Psoas muscle (tissue), 8 donors: ENCODE measurements around the gene ERFL. TPM values are rescaled to one million over a fixed set of nuclear protein-coding genes. Genes with fewer than 3 reads are reported as not detected.
"Not testable (repeated sequence)": the region's sequence is repeated elsewhere in the genome, so short reads cannot be mapped to it uniquely, and the experiment has no call there.

Source experiments
- ATAC-seq, 4 donors: fragments of 200-7000 bp; cut with Tn5 transposase; one replicate each; pipeline ENCODE4 v1.9.1; 2020; ENCODE audit warnings: moderate library complexity in 3 of 4, mild to moderate bottlenecking in 2 of 4
- DNase-seq, 2 donors: peaks; one replicate each; pipeline ENCODE4 v3.0.0-alpha.2; 2020
- H3K27ac ChIP-seq: fragments of 200-600 bp; one replicate; pipeline ENCODE4 v1.8.0; 2022
- H3K27me3 ChIP-seq, 3 donors: fragments of 200-600 bp in 1 of 3; one replicate each; pipeline versions ENCODE4 v1.6.1 to v1.8.0; 2013 to 2022; ENCODE audit warnings: low read length in 2 of 3, mild to moderate bottlenecking in 2 of 3, moderate library complexity in 1 of 3; ENCODE audit not compliant: insufficient read depth in 3 of 3
- H3K36me3 ChIP-seq, 2 donors: fragments of 200-600 bp in 1 of 2; one replicate each; pipeline versions ENCODE4 v1.6.1 to v1.8.0; 2013 to 2022; ENCODE audit warnings: low read depth in 1 of 2, mild to moderate bottlenecking in 1 of 2, moderate library complexity in 1 of 2; ENCODE audit not compliant: insufficient read depth in 1 of 2
- H3K4me1 ChIP-seq: fragments of 200-600 bp; one replicate; pipeline ENCODE4 v1.8.0; 2022
- H3K4me3 ChIP-seq: fragments of 200-600 bp; one replicate; pipeline ENCODE4 v1.8.0; 2022; ENCODE audit warnings: mild to moderate bottlenecking
- H3K9me3 ChIP-seq: fragments of 200-600 bp; one replicate; pipeline ENCODE4 v1.8.0; 2022
- WGBS, 3 donors: extraction: QIAGEN DNeasy Blood & Tissue Kit; methylation state at CpG; one replicate each; pipeline versions ENCODE4 v1.1.6 to v1.1.7; 2013; 5-methylcytosine and 5-hydroxymethylcytosine counted together
- intact Hi-C, 2 donors: fragments of 100-400 bp; cut with DNase I; formaldehyde crosslinking; loops; one replicate each; pipeline versions ENCODE4 v1.11.0 to v1.14.2; 2022
- polyA plus RNA-seq, 3 donors: library from polyadenylated mRNA; stranded (reverse); fragments of 200-250 nt; gene quantifications; one replicate each; pipeline ENCODE4 v1.2.3, GENCODE V29; 2013
- total RNA-seq, 4 donors: library from RNA; stranded (reverse); fragmentation: NEBNext Ultra II Directional in 2 of 4; extraction: Animal tissue kit (Norgen Biotek cat#: 25700) in 2 of 4; gene quantifications; one replicate each; pipeline versions ENCODE4 v1.2.1 to v1.2.4, GENCODE V29; 2021 to 2023
- TF ChIP-seq, protein P1 (sequence below): fragments of 200-600 bp; IDR thresholded peaks from one replicate; pipeline ENCODE4 v1.8.0; 2022; ENCODE audit warnings: antibody characterized with exemption
- donor health status: healthy with polysubstance abuse.
- donor health status: DM: no; HTN: no; CAD: no; lungs with moderate emphysema.
- donor health status: Bipolar disorder and iron deficiency.
- donor health status: healthy.
- donor health status: DM: yes; HTN: yes; CAD: no.
- donor health status: DM: no; HTN: no; CAD: no.
- donor health status: DM: no; HTN: no; CAD: no.
- donor health status: DM: yes; HTN: yes; CAD: no.

The ERFL gene
- total and polyA plus RNA-seq, 7 donors, result 0.03 TPM; not detected in 6

DNA sequence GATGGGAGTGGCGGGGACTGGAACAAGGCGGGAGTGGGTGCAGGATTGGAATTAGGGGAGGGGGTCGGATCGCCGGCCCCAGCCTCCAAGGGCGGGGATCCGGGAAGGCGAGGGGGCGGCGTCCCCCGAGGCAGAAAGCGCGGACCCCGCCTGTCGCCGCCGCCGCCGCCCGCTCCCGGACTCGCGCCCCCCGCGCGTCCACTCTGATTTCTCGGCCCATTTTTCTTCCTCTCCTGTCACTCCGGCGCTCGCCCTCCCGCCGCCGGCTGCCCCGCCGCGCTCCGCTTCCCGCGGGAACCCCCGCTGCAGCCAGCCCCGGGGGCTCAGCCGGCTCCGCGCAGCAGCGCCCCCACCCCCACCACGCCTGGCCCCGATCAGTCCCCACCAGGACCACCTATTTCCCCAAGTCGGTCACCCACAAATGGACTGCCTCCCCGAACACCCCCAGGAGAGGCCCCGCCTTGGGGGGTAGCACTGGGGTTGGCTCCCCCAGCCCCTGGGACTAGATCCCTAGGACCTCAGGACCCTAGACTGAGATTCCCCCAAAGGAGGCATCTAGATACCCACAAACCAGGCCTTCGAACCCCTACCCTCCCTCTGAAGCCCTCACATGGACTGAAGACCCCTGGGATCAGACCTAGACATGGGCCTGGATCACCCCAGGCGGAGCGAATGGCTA lies 12.6 kb upstream of the ERFL start:
- no peak for ATAC-seq
- DNase-seq, result no peak
- H3K9me3 ChIP-seq, result no peaks in the 10 kb centered on the region
- peaks cover 3% of the 10 kb centered on the region for H3K4me1 ChIP-seq
- peak overlapping the region; percentile 52 for H3K4me3 ChIP-seq
- no peaks in the 10 kb centered on the region for H3K36me3 ChIP-seq
- TF ChIP-seq, protein P1, sequence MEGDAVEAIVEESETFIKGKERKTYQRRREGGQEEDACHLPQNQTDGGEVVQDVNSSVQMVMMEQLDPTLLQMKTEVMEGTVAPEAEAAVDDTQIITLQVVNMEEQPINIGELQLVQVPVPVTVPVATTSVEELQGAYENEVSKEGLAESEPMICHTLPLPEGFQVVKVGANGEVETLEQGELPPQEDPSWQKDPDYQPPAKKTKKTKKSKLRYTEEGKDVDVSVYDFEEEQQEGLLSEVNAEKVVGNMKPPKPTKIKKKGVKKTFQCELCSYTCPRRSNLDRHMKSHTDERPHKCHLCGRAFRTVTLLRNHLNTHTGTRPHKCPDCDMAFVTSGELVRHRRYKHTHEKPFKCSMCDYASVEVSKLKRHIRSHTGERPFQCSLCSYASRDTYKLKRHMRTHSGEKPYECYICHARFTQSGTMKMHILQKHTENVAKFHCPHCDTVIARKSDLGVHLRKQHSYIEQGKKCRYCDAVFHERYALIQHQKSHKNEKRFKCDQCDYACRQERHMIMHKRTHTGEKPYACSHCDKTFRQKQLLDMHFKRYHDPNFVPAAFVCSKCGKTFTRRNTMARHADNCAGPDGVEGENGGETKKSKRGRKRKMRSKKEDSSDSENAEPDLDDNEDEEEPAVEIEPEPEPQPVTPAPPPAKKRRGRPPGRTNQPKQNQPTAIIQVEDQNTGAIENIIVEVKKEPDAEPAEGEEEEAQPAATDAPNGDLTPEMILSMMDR, result no peak
- H3K27ac ChIP-seq, result no peak overlapping the region
- intact Hi-C loops, result no loop called here
- 8 to 16% (median 12%) methylated on average over 24 to 53 of the region's 53 CpGs for WGBS, 3 donors
- H3K27me3 ChIP-seq, result peaks cover 3 to 50% (median 26%) of the 10 kb centered on the region in 3 donors

DNA sequence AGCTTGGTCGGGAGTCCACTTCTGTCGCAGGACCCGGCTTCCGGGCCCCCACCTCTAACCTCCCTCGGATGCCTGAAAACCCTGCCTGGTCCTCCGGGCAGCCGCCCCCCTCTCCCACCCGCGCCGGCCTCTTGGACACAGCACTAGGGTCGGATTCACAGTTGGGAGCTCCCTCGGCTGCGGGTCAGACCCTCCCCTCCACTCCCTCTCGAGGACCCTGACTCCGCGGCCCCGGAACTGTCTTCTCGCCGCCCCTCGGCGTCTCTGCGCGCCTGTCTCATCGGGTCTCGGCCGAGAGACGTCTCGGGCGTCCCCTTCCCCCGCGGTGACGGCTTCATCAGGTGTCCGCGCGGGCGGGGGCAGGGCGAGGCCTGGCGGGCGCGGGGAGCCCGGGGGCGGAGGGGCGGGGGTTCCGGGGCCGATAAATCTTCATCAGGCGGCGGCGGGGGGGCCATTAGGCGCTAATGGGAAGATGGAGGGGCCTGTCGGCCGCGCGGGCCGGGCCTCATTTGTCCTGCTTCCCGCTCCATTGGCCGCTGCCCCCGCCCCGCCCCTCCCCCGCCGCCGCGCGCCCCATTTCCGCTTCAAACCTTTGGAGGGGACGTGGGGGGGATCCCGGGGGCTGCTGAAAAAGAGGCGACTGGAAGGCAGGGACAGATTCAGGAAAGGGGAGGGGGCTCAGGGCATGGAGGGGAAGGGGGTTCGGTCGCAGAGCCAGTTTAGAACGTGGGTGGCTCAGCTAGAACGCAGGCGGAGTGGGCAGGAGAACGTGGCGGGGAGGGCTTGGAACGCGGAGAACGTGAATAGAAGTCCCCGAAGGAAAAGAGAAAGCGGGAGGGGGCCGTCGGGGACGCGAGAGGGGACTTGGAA lies 11.8 kb upstream of the ERFL start:
- intact Hi-C loops, result no loop called here
- no peak for DNase-seq
- 2 to 3% (median 3%) methylated on average over 67 to 83 of the region's 83 CpGs for WGBS, 3 donors
- peaks cover 3 to 57% (median 27%) of the 10 kb centered on the region in 3 donors for H3K27me3 ChIP-seq
- peak in 1 of 4 donors; percentile 14 for ATAC-seq
- H3K4me3 ChIP-seq, result peak overlapping the region; percentile 52
- H3K27ac ChIP-seq, result no peak overlapping the region
- peaks cover 3% of the 10 kb centered on the region for H3K4me1 ChIP-seq
- H3K9me3 ChIP-seq, result no peaks in the 10 kb centered on the region
- no peaks in the 10 kb centered on the region for H3K36me3 ChIP-seq
- TF ChIP-seq, protein P1, result no peak

- H3K4me1 ChIP-seq, DNase-seq, H3K27ac ChIP-seq, H3K4me3 ChIP-seq, H3K36me3 ChIP-seq, H3K9me3 ChIP-seq, intact Hi-C loops, ATAC-seq: not testable (repeated sequence)
- peaks cover 3 to 62% (median 28%) of the 10 kb centered on the region in 3 donors for H3K27me3 ChIP-seq
Observed at GRCh38 chr19:41939209-41939608, 11.0 kb upstream of the ERFL start.

- no peaks in the 10 kb centered on the region for H3K36me3 ChIP-seq
- DNase-seq (no peak), ATAC-seq (no peak)
- H3K9me3 ChIP-seq, result no peaks in the 10 kb centered on the region
- peaks cover 3 to 67% (median 33%) of the 10 kb centered on the region in 3 donors for H3K27me3 ChIP-seq
- TF ChIP-seq, protein P1, result no peak
- no peak overlapping the region for H3K4me3 ChIP-seq
- WGBS, 3 donors, result 41 to 44% (median 41%) methylated on average over 21 to 22 of the region's 22 CpGs
- no peak overlapping the region for H3K27ac ChIP-seq
- intact Hi-C loops, result no loop called here
- H3K4me1 ChIP-seq, result peaks cover 3% of the 10 kb centered on the region
Observed at GRCh38 chr19:41937525-41938468, 9.5 kb upstream of the ERFL start.
